GM19438 (cell line): ENCODE measurements around the gene ZNF668.

ENCODE experiments used
- ATAC-seq: cut with Tn5 transposase; IDR thresholded peaks from one replicate; pipeline ENCODE4 v1.9.1; 2021; ENCODE audit warnings: low read depth; ENCODE audit not compliant: unreplicated experiment

Gene ZNF668

DNA sequence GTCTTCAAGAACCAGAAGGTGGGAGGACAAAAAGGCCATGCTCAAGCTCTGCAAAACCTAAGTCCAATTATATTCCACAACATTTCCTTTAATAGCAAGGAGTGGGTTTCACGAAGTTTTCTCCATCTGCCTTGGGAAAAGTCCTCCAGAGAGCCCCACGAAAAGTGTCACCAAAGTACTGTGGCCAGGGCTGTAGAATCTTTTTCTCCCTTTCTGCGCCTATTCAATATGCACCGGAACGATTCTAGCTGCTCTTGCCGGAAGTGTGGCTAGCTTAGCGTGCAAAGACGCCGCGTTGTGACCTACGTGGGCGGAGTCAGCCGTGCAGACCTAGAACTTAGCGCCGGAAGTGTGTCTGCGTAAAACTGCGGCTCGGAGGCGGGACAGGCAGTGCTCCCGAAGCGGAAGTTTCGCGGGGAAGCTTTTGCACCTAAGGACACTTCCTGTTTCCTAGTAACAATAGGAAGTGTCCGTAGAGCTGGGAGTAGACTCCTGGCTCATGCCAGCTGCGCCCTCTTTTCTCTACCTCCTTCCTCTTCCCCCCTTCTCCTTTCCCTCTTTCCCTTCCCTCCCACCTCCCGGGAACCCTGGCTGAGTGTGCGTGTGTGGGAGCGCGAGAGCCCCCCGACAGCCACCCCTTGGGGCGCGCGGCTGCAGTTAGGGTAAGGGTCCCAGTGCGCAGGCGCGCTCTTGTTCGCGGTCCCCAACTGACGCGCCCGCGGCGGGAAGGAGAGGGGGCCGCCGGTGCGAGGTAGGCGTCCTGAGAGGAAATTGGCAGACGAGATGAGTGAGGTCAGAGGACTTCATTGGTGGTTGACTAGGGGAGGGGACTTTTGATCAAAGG, at the start of gene ZNF668, which contains the start of gene ZNF646:
Gene ZNF668 (minus strand): TSS at position 271 of the 844 bp plus-strand sequence. CDS start 9,781 bp downstream, outside the sequence.
Gene ZNF646 (plus strand): TSS at position 453 of the 844 bp plus-strand sequence. CDS start 1,903 bp downstream, outside the sequence.
- peak; percentile 70 for ATAC-seq

DNA sequence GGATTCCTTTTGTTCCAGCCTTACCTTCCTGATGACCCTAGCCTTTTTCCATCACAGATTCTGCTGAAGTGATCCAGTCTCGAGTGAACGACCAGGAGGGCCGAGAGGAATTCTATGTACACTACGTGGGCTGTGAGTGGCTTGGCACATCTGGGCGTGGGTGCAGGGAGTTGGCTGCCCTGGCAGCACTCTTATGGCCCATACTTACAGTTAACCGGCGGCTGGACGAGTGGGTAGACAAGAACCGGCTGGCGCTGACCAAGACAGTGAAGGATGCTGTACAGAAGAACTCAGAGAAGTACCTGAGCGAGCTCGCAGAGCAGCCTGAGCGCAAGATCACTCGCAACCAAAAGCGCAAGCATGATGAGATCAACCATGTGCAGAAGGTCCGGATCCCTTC, 46.1 kb upstream of the ZNF668 start:
- no peak for ATAC-seq

DNA sequence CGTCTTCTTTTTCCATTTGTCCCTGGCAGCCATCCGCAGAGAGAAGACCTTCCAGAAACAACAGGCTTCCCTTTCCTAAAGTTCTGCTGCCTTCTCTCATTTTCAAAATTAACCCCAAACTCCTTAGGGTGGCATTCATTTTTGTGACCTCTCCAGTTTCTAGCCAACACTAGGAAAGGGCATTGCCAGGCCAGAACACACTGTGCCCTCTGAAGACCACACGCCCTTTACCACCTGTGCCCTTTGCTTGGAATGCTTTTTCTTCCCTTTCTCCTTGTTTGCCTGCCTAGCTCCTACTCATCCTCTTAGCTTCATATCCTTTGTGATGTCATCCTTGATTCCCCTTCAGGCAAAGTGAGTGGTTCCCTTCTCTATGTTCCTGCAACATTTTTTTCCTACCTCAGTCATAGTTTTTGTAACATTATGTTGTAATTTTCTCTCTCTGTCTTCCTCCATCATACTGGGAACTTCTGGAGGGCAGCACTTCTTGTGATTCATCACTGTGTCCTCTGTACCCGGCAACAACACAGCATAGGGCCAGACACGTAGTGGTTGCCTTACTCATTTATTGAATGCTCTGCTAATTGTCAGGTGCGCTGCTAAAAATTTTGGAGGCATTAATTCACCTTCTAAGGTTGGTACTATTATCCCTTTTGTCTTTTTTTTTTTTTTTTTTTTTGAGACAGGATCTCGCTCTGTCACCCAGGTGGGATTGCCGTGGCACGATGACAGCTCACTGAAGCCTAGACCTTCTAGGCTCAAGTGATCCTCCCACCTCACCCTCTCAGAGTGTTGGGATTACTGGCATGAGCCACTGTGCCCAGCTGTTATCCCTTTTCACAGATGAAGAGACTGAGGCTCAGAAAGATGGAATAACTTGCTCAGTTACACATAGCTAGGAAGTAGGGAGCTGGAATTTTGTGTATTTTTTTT, 44.4 kb upstream of the ZNF668 start:
- no peak for ATAC-seq

DNA sequence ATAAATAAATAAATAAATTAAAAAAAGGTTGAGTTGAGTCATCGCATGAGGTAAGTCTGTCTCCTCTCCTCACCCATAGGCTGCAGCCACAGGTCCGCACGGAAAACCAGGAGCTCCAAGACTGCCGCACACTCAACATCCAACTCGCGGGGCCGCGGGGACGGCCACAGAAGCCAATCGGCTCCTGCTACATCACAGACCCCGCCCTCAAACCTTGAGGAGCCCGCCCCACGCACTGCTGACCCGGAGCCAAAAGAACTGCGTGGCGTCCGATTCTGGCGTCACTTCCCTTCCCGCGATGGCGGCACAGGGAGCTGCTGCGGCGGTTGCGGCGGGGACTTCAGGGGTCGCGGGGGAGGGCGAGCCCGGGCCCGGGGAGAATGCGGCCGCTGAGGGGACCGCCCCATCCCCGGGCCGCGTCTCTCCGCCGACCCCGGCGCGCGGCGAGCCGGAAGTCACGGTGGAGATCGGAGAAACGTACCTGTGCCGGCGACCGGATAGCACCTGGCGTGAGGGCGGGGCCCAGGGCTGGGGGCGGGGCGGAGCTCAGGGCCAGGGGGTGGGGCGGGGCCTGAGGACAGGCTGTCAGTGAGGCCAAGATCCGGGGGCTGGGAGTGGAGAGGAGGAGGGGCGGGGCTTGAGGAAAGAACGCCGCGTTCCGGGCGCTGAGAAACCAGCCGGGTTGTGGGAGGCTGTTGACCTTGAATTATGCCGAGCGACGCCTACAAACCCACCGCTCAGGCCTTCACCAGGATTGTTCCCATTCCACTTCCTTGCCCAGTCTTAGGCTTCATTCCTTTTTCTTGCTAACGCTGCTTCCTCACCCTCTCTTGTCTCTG, 43.6 kb upstream of the ZNF668 start, which contains the start of gene KAT8:
Gene KAT8 (plus strand): TSS at position 281 of the 839 bp plus-strand sequence. CDS start 18 bp downstream, at position 299.
- ATAC-seq = peak; percentile 91

DNA sequence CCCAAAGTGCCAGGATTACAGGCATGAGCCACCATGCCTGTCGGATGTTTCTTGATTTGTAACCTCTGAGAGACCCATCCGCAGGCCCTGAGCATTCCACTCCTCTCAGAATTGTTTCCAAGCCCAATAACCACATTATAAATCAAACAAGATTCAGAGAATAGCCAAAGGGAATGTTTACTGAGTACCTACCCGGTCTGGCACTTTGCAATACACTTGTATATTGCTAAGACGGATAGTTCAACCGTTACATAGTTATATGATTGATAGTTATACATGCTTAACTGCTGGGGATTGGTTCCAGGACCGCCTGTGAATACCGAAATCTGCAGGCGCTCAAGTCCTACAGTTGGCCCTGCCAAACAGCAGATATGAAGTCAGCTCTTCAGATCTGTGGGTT, 40.4 kb upstream of the ZNF668 start:
- ATAC-seq = no peak

DNA sequence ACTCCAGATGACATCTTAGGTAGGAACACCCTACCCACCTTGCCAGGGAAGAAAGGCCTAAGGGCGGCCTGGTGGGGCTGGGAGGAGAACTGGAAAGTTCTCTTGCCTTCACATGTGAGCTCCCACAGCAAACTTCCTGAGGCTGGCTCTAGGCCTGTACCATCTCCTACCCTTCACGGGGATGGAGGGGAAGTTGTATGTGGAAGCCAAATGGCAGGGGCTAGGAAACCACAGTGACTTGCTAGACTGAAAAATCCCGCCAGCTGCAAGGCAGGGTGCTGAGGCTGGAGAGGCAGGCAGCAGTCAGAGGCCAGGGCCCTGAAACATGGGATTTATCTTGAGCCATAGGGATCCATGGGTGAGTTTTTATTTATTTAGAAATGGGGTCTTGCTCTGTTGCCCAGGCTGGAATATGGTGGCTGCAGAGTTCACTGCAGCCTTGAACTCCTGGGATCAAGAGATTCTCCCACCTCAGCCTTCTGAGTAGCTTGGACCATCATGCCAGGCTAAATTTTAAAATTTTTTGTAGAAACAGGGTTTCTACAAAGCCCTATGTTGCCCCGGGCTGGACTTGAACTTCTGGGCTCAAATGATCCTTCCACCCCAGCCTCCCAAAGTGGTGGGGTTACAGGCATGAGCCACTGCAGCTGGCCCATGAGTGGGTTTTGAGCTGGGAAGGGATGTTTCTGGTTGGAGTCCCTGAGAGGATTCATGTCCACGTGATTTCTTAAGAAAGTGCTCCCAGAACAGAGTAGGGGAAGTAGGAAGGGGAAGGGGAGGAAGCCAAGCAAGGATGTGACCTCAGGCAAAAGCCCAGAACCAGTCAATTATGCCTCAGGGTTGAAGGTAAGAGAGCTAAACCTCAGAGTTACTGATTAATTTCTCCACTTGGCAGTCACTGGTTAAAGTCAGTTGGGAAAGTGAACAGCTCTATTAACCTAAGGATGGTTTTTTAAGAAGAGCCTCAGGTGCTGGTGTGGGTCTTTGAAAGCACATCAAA, 39.4 kb upstream of the ZNF668 start:
- no peak for ATAC-seq

DNA sequence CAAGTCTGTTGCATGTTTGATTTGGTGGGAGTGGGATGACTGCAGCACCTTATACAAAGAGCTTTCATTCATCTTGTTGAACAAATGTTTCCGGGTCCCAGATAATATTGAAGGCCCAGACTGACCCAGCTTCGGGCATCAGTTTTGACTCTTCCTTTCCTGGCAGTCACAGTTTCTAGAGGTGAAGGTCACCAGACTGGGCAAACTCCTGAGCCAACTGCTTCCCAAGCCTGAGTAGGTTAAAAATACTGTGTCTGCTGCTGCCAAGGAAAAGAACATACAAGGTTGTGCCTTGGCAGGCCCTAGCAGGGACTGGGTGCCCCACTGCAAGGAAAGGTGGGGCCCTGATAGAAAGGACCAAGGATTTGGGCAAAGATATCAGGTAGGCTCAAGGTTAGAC, 38.7 kb upstream of the ZNF668 start:
- no peak for ATAC-seq

DNA sequence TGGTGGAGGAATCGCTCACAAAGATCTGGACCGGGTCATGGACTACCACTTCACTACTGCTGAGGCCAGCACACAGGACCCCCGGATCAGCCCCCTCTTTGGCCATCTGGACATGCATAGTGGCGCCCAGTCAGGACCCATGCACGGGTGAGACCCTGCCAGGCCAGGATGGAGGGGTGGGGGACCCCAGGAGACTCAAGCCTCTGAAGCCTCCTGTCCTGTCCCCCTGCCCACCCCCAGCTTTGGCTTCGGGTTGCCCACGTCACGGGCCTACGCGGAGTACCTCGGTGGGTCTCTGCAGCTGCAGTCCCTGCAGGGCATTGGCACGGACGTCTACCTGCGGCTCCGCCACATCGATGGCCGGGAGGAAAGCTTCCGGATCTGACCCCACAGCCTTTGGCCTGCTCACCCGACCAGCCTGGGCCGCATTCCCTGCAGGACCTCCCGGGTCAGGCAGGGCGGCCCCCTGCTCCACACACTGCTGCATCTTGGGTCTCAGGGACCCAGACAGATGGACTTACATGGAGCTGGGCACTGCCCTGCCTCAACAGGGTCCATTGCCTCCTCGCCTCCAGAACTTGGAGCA, 37.9 kb upstream of the ZNF668 start:
- ATAC-seq = no peak

DNA sequence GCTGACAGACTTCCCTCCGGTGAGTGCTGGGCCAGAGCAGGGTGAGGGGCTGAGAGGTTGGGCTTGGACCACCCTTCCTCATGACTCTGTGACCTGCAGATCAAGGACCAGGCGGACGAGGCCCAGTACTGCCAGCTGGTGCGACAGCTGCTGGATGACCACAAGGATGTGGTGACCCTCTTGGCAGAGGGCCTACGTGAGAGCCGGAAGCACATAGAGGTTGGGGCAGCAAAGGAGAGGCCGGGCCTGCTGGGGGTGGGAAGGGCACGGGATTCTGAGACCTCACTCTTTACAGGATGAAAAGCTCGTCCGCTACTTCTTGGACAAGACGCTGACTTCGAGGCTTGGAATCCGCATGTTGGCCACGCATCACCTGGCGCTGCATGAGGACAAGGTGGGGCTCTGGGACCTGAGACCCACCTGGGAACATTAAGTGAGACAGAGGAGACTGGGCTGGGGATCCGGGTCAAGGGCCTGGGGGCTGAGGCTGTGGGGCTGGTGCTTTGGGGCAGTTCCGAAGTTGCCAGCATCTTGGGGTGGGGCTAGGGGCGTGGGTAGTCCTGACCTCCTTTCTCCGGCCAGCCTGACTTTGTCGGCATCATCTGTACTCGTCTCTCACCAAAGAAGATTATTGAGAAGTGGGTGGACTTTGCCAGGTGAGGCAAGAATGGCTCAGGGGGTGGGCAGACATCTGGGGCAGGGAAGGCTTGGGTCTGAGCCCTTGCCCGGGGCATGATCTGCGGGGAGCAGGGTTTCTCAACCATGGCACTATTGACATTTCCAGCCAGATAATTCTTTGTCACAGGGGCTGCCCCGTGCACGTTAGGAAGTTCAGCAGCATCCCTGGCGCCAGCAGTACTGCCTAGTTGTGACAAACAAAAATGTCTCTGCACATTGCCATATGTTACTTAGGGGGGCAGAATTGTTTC, 36.3 kb upstream of the ZNF668 start:
- no peak for ATAC-seq

DNA sequence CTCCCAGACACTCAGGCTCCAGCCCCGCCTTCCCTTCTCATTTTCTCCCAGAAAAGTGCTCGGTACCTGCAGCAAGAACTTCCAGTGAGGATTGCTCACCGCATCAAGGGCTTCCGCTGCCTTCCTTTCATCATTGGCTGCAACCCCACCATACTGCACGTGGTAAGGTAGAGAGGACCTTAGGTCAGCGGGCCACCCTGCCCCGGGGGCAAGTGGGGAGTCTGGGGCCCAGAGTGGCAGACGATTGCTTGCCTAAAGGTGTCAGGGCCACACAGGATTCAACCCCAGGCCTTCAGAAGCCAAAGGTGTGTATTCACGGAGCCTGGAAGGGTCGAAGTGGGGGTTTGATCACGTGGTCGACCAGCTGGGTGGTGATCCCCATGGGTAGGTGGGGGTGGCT, 35.6 kb upstream of the ZNF668 start:
- ATAC-seq = no peak

DNA sequence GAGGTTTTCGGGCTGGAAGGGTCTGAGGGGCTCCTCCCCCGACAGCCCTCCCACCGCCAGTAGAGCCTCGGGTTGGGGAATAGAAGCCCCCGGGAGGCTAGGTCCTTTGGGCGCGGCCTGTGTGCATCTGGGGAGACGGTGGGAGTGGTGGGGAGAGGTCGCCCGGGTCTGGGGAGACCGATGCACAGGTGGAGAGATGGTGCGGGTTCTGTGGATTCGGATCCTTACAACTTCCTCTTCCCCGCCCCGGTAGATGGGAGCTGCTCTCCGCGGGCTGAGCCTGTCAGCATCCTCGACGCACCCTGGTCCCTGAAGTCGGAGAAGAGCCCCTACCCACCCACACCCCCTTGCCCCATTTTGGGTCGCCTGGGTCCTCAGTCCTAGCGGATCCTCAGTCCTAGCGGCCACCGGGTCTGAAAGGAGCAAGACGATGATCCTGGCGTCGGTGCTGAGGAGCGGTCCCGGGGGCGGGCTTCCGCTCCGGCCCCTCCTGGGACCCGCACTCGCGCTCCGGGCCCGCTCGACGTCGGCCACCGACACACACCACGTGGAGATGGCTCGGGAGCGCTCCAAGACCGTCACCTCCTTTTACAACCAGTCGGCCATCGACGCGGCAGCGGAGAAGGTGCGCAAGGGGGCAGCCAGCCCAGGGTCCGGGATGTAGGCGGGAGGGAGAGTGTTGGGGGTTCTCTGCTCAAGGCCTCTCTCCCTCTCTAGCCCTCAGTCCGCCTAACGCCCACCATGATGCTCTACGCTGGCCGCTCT, 34.9 kb upstream of the ZNF668 start:
- ATAC-seq = no peak

DNA sequence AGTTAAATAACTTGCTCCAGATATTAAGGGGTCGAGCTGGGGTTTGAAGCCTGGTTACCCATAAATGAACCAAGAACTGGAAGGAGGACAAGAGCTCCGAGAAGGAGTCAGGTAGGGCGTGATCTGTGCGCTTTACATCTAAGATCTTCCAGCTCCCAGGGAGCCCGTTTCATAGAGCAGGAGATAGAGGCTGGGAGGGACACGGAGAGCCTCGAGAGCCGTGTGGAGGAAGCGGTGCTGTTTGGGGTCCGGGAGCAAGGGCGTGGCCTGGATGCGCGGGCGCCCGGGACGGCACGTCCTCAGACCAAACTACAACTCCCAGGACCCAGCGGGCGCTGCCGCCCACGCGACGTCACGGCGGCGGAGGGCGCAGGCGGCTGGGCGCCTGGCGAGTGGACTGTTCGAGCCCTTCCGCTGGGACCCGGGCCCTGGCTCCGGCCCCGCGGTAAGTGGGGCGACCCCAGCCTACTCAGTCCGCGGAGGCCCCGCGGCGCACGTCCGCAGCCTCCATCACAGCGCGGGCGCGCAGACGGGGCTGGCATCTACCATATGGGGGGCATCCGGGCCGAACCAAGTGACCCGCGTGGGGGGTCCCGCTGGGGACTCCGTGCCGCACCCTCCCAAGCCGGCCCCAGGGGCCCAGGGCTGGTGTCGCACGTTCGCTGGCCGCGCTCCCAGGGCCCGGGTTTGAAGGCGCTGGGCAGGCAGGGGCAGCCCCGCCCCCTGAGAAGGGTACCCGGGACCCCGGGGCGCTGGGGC, 34.2 kb upstream of the ZNF668 start, which contains the start of gene BCKDK:
Gene BCKDK (plus strand): TSS at position 352 of the 759 bp plus-strand sequence. CDS start 838 bp downstream, outside the sequence.
- ATAC-seq = peak; percentile 75

DNA sequence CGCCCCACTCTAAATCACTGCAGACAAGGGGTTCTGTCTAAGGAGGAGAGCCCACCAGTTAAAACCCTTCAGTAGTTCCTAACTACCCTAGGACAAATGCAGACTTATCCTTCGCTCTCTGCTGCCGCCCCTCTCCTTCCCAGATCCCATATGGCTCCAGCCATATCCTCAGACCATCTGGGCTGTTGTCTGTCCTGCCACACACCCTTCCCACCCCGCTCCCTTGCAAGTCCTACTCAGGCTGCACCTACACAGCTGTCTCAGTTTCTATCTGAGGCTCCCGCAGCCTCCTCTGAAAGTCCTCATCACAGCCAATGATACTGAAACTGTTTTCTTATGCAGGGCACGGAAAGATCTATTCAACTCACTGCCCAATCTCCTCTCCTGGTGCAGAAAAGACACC, 33.4 kb upstream of the ZNF668 start:
- ATAC-seq = peak; percentile 53

DNA sequence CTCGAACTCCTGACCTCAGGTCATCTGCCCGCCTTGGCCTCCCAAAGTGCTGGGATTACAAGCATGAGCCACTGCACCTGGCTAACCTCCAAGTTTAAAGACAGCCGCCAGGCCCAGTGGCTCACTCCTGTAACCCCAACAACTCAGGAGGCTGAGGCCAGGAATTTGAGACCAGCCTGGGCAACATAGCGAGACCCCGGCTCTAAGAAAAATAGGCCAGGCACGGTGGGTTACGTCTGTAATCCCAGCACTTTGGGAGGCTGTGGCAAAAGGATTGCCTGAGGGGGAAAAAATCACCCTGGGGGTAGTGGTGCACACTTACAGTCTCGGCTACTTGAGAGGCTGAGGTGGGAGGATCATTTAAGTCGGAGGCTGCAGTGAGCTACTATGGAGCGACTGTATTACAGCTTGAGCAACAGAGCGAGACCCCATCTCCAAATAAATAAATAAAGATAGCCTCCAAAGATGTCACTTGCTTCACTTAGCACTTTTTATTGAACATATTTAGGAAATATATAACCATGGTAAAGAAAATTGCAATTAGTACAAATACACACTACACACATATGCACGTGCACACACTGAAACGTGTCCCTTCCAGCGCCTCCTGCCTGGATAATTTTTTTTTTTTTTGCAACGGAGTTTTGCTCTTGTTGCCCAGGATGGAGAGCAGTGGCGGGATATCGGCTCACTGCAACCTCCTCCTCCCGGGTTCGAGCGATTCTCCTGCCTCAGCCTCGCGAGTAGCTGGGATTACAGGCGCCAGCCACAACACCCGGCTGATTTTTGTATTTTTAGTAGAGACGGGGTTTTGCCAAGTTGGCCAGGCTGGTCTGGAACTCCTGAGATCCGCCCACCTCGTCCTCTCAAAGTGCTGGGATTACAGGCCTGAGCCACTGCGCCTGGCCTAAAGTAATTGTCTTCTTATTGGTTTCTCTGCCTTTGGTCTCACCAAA, 32.7 kb upstream of the ZNF668 start:
- no peak for ATAC-seq

DNA sequence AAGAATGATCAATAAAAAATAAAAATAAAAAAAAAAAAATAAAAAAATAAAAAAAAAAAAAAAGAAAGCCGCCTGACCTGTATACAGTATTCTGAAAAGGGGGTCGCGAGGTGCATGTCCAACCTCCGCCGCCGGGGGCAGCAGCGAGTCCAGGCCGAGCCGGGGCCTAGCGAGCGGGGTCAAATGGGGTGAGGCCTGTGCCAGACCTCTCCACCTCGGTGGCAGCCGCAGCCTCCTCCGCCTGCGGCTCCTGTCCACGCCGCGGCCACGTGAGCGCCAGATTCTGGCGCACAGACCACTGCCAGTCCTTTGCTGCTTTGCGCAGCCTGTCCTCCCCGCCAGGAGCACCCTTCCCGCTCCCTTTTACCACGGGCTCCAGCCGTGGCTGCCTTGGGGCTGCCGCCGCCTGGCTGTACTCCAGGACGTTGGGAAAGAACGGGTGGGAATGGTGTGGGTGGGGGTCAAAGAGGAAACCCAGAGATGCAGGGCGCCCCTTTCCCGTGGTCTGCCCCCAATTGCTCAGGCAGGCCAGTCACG, 31.7 kb upstream of the ZNF668 start:
- no peak for ATAC-seq
